Testis (tissue), 2 donors: ENCODE data around the gene COL2A1.

Experiments used
- CTCF ChIP-seq, 3 experiments: fragments of 450-650 bp in 2 of 3; fragments of 200-600 bp in 1 of 3; sonication (generic) in 1 of 3; IDR thresholded peaks; one replicate each; pipeline ENCODE4 v1.5.1; 2016 to 2019; ENCODE audit warnings: antibody characterized with exemption in 3 of 3, mild to moderate bottlenecking in 2 of 3, moderate library complexity in 1 of 3
- POLR2A ChIP-seq: fragments of 450-650 bp; IDR thresholded peaks from one replicate; pipeline ENCODE4 v1.6.1; 2017; ENCODE audit warnings: antibody characterized with exemption, mild to moderate bottlenecking, moderate library complexity

DNA sequence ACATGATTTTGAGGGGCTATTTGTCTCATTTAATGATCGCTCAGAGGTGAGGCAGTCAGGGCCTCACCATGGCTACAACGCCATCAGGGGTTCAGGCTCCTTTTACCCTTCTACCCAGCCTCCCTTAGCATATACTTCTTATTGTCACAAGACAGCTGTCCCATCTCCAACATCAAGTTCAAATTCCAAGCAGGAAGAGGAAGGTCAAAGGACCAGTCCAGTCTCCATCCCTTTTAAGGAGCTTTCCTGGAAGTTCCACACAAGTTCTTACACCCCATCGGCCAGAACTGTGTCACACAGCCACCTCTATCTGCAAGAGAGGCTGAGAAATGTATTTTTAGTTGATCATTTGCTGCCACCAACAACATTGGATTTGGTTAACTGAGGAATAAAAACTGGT, 49.2 kb downstream of the COL2A1 start:
- TF ChIP-seq CTCF (IDR thresholded peaks at IDR 0.05) (no peak), POLR2A (no peak)
